Thoracic aorta (tissue), 2 donors: ENCODE measurements around the gene CCL22. TPM values are rescaled to one million over a fixed set of nuclear protein-coding genes. Genes with fewer than 3 reads are reported as not detected.

ENCODE experiments used
- ATAC-seq: fragments of 150-250 bp; one replicate; pipeline ENCODE4 v1.8.0; 2017; ENCODE audit warnings: low read depth; ENCODE audit not compliant: insufficient number of reproducible peaks, low FRiP score
- DNase-seq: peaks from one replicate; pipeline ENCODE4 v3.0.0-alpha.2; 2020; ENCODE audit warnings: low spot score
- H3K27ac ChIP-seq, 2 donors: fragments of 200-600 bp; sonication (generic); 1 replicate in 1 of 2; 2 replicates in 1 of 2; pipeline ENCODE4 v1.5.1; 2016; ENCODE audit warnings: mild to moderate bottlenecking in 2 of 2, moderate library complexity in 2 of 2
- H3K27me3 ChIP-seq: fragments of 200-600 bp; sonication (generic); replicated peaks from 2 replicates; pipeline ENCODE4 v1.6.0; 2016; ENCODE audit warnings: mild to moderate bottlenecking; ENCODE audit not compliant: insufficient read depth
- H3K36me3 ChIP-seq: fragments of 200-600 bp; sonication (generic); one replicate; pipeline ENCODE4 v1.5.1; 2016
- H3K4me1 ChIP-seq, 2 donors: fragments of 200-600 bp; sonication (generic); 1 replicate in 1 of 2; 2 replicates in 1 of 2; pipeline versions ENCODE4 v1.5.1 to v1.6.0; 2016; ENCODE audit warnings: low read depth in 2 of 2, mild to moderate bottlenecking in 1 of 2; ENCODE audit not compliant: control insufficient read depth in 1 of 2
- H3K4me3 ChIP-seq: fragments of 200-600 bp; sonication (generic); 2 replicates; pipeline ENCODE4 v1.5.1; 2016; ENCODE audit warnings: mild to moderate bottlenecking
- H3K9me3 ChIP-seq: fragments of 200-600 bp; sonication (generic); 2 replicates; pipeline ENCODE4 v1.5.1; 2016
- CTCF ChIP-seq: fragments of 200-600 bp; sonication (generic); IDR thresholded peaks from one replicate; pipeline ENCODE4 v1.5.1; 2019; ENCODE audit warnings: antibody characterized with exemption
- total RNA-seq, 2 donors: library from RNA; depleted of rRNA; stranded (reverse); fragments of >200 nt; gene quantifications; one replicate each; pipeline versions ENCODE4 v1.1.0 to v1.2.3, GENCODE V29; 2016

The CCL22 gene
- total RNA-seq, 2 donors from 2014 or later: not detected

- ATAC-seq (no peak), DNase-seq (no peak)
- peaks cover 6 to 19% of the 10 kb centered on the region in 2 donors for H3K4me1 ChIP-seq
- no peak overlapping the region for H3K27ac ChIP-seq
- no peak overlapping the region for H3K4me3 ChIP-seq
- no peaks in the 10 kb centered on the region for H3K9me3 ChIP-seq
- no peak for TF ChIP-seq CTCF
- no peaks in the 10 kb centered on the region for H3K36me3 ChIP-seq
- no peaks in the 10 kb centered on the region for H3K27me3 ChIP-seq
Measured at GRCh38 chr16:57391300-57391699, 32.7 kb downstream of the CCL22 start.

- no peak for TF ChIP-seq CTCF
- ATAC-seq: no peak
- Histone ChIP-seq H3K27ac (no peak overlapping the region), H3K9me3 (no peaks in the 10 kb centered on the region), H3K4me3 (no peak overlapping the region), H3K36me3 (no peaks in the 10 kb centered on the region), H3K4me1 (peaks cover 2 to 14% of the 10 kb centered on the region in 2 donors), H3K27me3 (no peaks in the 10 kb centered on the region)
- no peak for DNase-seq
Measured at GRCh38 chr16:57391708-57392107, 33.1 kb downstream of the CCL22 start.

GRCh38 chr16:57392694-57393093 is 34.1 kb downstream of the CCL22 start:
- Histone ChIP-seq H3K4me1 (peaks cover 0 to 7% of the 10 kb centered on the region in 2 donors), H3K27me3 (no peaks in the 10 kb centered on the region), H3K36me3 (no peaks in the 10 kb centered on the region), H3K9me3 (no peaks in the 10 kb centered on the region), H3K4me3 (no peak overlapping the region), H3K27ac (no peak overlapping the region)
- no peak for TF ChIP-seq CTCF
- DNase-seq (no peak), ATAC-seq (no peak)

GRCh38 chr16:57394444-57394843 is 35.9 kb downstream of the CCL22 start:
- Histone ChIP-seq H3K9me3 (no peaks in the 10 kb centered on the region), H3K27ac (no peak overlapping the region), H3K4me1 (peaks cover 0 to 7% of the 10 kb centered on the region in 2 donors), H3K27me3 (no peaks in the 10 kb centered on the region), H3K4me3 (no peak overlapping the region), H3K36me3 (no peaks in the 10 kb centered on the region)
- ATAC-seq (no peak), DNase-seq (no peak)
- TF ChIP-seq CTCF: no peak

- Histone ChIP-seq H3K4me3 (no peak overlapping the region), H3K36me3 (no peaks in the 10 kb centered on the region), H3K27ac (no peak overlapping the region), H3K27me3 (no peaks in the 10 kb centered on the region), H3K4me1 (peaks cover 0 to 7% of the 10 kb centered on the region in 2 donors), H3K9me3 (no peaks in the 10 kb centered on the region)
- ATAC-seq (no peak), DNase-seq (no peak)
- TF ChIP-seq CTCF: no peak
Measured at GRCh38 chr16:57395026-57395425, 36.4 kb downstream of the CCL22 start.
